Measurements from ENCODE around the gene CEP68. TPM values are rescaled to one million over a fixed set of nuclear protein-coding genes. Genes with fewer than 3 reads are reported as not detected.

CEP68 gene
- total RNA-seq, 1 experiment from 2014 or later = 11.2 TPM

DNA sequence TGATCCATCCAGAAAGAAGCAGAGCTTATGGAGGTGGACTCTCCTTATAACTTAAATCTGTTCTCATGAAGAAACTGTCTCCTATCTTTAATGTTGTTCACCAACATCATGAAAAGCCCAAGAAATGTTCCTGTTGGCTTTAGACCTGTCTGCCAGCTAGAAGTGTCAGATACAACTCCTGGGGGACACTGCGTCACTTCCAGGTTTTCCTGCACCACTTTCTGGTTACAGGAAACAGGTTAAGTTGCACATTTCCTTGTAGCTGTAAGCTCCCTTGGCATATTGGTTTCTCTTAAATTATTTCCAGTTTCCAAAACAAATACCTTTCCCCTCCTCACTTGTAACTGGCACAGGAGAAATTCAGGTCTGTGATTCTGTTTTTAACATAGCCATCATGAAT is 2.9 kb downstream of the CEP68 start (continued):
- no peak for TF ChIP-seq TCF7L2 (IDR thresholded peaks at IDR 0.05; ENCODE audit: borderline replicate concordance, extremely low read depth, insufficient read depth, insufficient read length)
- no peak for TF ChIP-seq SIN3A (IDR thresholded peaks at IDR 0.05; ENCODE audit: low read depth)

DNA sequence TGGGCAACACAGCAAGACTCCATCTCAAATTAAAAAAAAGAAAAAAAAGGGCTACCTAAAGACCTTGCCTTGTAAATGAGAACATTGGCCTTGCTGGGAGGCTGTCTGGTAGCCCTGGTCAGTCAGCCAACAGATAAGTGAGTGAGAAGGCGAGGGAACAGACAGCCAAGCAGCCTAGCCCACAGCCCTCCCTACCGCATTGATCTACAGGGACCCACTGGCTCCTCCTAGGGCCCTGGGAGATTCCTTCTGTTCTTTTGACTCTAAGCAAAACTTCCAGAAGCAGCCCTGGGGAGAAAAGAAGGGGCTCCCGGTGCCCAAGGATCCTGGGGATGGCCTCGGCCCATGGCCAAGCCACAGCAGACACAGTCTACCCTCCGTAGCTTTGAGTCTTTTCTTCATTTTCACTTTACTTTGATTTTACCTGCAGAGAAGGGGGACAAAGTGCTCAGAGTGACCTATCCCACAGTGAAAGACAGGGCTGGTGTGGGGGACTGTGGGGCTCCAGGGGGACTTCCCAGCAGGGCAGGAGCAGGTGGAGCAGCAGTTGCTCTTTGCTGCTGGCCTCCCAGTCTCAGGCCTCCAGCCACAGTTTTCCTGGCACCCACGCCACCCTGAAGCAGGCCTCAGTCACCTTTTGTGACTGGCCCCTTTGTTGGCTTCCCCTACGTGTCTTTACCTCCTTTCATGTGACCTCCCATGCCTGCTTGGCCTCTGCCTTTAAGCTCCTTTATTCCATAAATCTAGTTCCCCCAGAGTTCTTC is 5.1 kb downstream of the CEP68 start:
- DNase-seq (ENCODE audit: low read depth, low spot score) = no peak
- ChIA-PET RAD21 (ENCODE audit: low non-redundant PET in 1 of 2, low total read pairs in 2 of 2, uncharacterized antibody in 2 of 2, unreplicated experiment in 2 of 2) (no interaction called here), CTCF (interaction anchor here (1.1 kb wide), 1 partner anchor 10 kb away, joined by 3 read pairs; no protein-coding TSS in a partner anchor), POLR2A (no interaction called here)
- no peaks in the 10 kb centered on the region for H3K9me2 ChIP-seq (ENCODE audit: insufficient read depth)
- no TSS peak for BruUV-seq (replicated peaks)
- no peaks in the 10 kb centered on the region for H3K27me3 ChIP-seq (ENCODE audit: insufficient read depth, low read length)
- H3K4me2 ChIP-seq (ENCODE audit: low read length) = no peak overlapping the region
- H3K9me3 ChIP-seq (ENCODE audit: control insufficient read depth in 1 of 2, insufficient read depth in 1 of 2, low read depth in 1 of 2, low read length in 2 of 2) = no peaks in the 10 kb centered on the region
- no peak for ATAC-seq
- intact Hi-C loops (cut with micrococcal nuclease) = no loop called here
- H3K79me2 ChIP-seq (ENCODE audit: insufficient read depth, low read length) = peaks cover 39% of the 10 kb centered on the region
- no peak overlapping the region for H3K9ac ChIP-seq (ENCODE audit: low read length)
- H2AFZ ChIP-seq (ENCODE audit: low read depth, low read length, poor library complexity, severe bottlenecking) = no peak overlapping the region
- H3K36me3 ChIP-seq (ENCODE audit: control insufficient read depth in 1 of 2, insufficient read depth in 2 of 2, low read length in 2 of 2) = no peaks in the 10 kb centered on the region
- H3K4me1 ChIP-seq (ENCODE audit: control insufficient read depth in 1 of 2, insufficient read depth in 2 of 2, low read length in 2 of 2) = peaks cover 14 to 27% of the 10 kb centered on the region in 2 experiments
- TF ChIP-seq RAD21 (IDR thresholded peaks at IDR 0.05; ENCODE audit: low read depth) (no peak), POLR2AphosphoS5 (IDR thresholded peaks at IDR 0.05; ENCODE audit: low read depth, low read length) (no peak), JUND (IDR thresholded peaks at IDR 0.05) (no peak), ZFX (IDR thresholded peaks at IDR 0.05) (no peak), CBX3 (IDR thresholded peaks at IDR 0.05; ENCODE audit: low read depth) (no peak), EZH2 (IDR thresholded peaks at IDR 0.05) (no peak), CEBPB (IDR thresholded peaks at IDR 0.05; ENCODE audit: low read depth) (no peak), SP1 (IDR thresholded peaks at IDR 0.05; ENCODE audit: low read depth) (no peak), ELF1 (IDR thresholded peaks at IDR 0.05; ENCODE audit: borderline replicate concordance, low read depth) (no peak), EGR1 (IDR thresholded peaks at IDR 0.05; ENCODE audit: low read depth) (no peak)
- TF ChIP-seq, protein P1, sequence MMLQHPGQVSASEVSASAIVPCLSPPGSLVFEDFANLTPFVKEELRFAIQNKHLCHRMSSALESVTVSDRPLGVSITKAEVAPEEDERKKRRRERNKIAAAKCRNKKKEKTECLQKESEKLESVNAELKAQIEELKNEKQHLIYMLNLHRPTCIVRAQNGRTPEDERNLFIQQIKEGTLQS (IDR thresholded peaks at IDR 0.05) = no peak
- TF ChIP-seq, protein P2, sequence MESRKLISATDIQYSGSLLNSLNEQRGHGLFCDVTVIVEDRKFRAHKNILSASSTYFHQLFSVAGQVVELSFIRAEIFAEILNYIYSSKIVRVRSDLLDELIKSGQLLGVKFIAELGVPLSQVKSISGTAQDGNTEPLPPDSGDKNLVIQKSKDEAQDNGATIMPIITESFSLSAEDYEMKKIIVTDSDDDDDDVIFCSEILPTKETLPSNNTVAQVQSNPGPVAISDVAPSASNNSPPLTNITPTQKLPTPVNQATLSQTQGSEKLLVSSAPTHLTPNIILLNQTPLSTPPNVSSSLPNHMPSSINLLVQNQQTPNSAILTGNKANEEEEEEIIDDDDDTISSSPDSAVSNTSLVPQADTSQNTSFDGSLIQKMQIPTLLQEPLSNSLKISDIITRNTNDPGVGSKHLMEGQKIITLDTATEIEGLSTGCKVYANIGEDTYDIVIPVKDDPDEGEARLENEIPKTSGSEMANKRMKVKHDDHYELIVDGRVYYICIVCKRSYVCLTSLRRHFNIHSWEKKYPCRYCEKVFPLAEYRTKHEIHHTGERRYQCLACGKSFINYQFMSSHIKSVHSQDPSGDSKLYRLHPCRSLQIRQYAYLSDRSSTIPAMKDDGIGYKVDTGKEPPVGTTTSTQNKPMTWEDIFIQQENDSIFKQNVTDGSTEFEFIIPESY (IDR thresholded peaks at IDR 0.05; ENCODE audit: extremely low read depth, insufficient replicate concordance, low read length) = no peak
- TF ChIP-seq, protein P3, sequence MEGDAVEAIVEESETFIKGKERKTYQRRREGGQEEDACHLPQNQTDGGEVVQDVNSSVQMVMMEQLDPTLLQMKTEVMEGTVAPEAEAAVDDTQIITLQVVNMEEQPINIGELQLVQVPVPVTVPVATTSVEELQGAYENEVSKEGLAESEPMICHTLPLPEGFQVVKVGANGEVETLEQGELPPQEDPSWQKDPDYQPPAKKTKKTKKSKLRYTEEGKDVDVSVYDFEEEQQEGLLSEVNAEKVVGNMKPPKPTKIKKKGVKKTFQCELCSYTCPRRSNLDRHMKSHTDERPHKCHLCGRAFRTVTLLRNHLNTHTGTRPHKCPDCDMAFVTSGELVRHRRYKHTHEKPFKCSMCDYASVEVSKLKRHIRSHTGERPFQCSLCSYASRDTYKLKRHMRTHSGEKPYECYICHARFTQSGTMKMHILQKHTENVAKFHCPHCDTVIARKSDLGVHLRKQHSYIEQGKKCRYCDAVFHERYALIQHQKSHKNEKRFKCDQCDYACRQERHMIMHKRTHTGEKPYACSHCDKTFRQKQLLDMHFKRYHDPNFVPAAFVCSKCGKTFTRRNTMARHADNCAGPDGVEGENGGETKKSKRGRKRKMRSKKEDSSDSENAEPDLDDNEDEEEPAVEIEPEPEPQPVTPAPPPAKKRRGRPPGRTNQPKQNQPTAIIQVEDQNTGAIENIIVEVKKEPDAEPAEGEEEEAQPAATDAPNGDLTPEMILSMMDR (IDR thresholded peaks at IDR 0.05 in 2 of 3, conservative IDR thresholded peaks at IDR 0.05 in 1 of 3; ENCODE audit: borderline replicate concordance in 1 of 3, insufficient read depth in 1 of 3, low read depth in 2 of 3, low read length in 2 of 3) = no peak
- TF ChIP-seq, protein P4, sequence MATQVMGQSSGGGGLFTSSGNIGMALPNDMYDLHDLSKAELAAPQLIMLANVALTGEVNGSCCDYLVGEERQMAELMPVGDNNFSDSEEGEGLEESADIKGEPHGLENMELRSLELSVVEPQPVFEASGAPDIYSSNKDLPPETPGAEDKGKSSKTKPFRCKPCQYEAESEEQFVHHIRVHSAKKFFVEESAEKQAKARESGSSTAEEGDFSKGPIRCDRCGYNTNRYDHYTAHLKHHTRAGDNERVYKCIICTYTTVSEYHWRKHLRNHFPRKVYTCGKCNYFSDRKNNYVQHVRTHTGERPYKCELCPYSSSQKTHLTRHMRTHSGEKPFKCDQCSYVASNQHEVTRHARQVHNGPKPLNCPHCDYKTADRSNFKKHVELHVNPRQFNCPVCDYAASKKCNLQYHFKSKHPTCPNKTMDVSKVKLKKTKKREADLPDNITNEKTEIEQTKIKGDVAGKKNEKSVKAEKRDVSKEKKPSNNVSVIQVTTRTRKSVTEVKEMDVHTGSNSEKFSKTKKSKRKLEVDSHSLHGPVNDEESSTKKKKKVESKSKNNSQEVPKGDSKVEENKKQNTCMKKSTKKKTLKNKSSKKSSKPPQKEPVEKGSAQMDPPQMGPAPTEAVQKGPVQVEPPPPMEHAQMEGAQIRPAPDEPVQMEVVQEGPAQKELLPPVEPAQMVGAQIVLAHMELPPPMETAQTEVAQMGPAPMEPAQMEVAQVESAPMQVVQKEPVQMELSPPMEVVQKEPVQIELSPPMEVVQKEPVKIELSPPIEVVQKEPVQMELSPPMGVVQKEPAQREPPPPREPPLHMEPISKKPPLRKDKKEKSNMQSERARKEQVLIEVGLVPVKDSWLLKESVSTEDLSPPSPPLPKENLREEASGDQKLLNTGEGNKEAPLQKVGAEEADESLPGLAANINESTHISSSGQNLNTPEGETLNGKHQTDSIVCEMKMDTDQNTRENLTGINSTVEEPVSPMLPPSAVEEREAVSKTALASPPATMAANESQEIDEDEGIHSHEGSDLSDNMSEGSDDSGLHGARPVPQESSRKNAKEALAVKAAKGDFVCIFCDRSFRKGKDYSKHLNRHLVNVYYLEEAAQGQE (IDR thresholded peaks at IDR 0.05; ENCODE audit: low read depth) = no peak
- H3K27ac ChIP-seq (ENCODE audit: low read depth, low read length) = no peak overlapping the region
- no peaks in the 10 kb centered on the region for H4K20me1 ChIP-seq (ENCODE audit: insufficient read depth)
- H3K4me3 ChIP-seq (replicated peaks in 1 of 2; ENCODE audit: low read depth in 1 of 2, low read length in 2 of 2) = no peak overlapping the region
